ENCODE measurements around the gene NT5DC1. TPM values are rescaled to one million over a fixed set of nuclear protein-coding genes. Genes with fewer than 3 reads are reported as not detected.

NT5DC1 gene
- total RNA-seq, 1 experiment from 2014 or later, result 63.7 TPM

DNA sequence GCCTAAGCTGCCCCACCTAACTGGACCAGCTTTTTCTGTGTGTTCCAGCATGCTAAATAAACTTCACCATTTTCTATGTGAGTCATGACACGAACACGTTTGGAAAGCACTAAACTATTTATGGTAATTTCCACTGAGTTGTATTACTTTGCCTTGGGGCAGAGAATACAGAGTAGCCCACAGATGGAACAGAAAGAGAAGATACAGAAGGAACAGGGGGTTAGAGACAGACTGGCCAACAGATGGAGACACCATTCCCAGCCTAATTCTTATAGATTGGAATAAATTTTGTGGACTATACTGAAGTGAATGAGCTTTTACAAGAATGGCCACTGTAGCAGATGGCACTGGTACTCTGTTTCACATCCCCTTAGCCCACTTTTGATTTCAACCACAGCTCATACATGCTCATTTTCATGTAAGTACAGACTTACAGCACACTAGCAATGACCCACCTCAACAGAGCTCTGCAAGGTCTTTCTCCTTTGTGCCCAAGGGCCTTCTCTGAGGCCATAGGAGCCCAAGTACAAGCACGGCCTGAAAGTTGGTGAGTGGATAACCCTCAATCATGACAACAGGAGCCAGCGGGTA is 13.1 kb upstream of the NT5DC1 start:
- Histone ChIP-seq H3K4me1 (ENCODE audit: control insufficient read depth in 1 of 2, insufficient read depth in 2 of 2, low read length in 2 of 2) (no peaks in the 10 kb centered on the region), H3K9ac (ENCODE audit: low read length) (no peak overlapping the region), H3K79me2 (ENCODE audit: insufficient read depth, low read length) (no peaks in the 10 kb centered on the region), H3K27me3 (ENCODE audit: insufficient read depth, low read length) (no peaks in the 10 kb centered on the region), H3K27ac (ENCODE audit: low read depth, low read length) (no peak overlapping the region), H3K4me3 (replicated peaks in 1 of 2; ENCODE audit: low read depth in 1 of 2, low read length in 2 of 2) (no peak overlapping the region), H3K9me3 (ENCODE audit: control insufficient read depth in 1 of 2, insufficient read depth in 1 of 2, low read depth in 1 of 2, low read length in 2 of 2) (no peaks in the 10 kb centered on the region), H3K36me3 (ENCODE audit: control insufficient read depth in 1 of 2, insufficient read depth in 2 of 2, low read length in 2 of 2) (no peaks in the 10 kb centered on the region), H3K4me2 (ENCODE audit: low read length) (no peak overlapping the region), H2AFZ (ENCODE audit: low read depth, low read length, poor library complexity, severe bottlenecking) (no peak overlapping the region), H4K20me1 (ENCODE audit: insufficient read depth) (no peaks in the 10 kb centered on the region), H3K9me2 (ENCODE audit: insufficient read depth) (no peaks in the 10 kb centered on the region)
- intact Hi-C loops (cut with micrococcal nuclease), result no loop called here
- CTCF ChIA-PET, result no interaction called here
- no TSS peak for BruUV-seq (replicated peaks)
- RAD21 ChIA-PET (ENCODE audit: low non-redundant PET in 1 of 2, low total read pairs in 2 of 2, uncharacterized antibody in 2 of 2, unreplicated experiment in 2 of 2), result no interaction called here
- no peak for DNase-seq (ENCODE audit: low read depth, low spot score)
- no peak for ATAC-seq
- TF ChIP-seq SIN3A (IDR thresholded peaks at IDR 0.05; ENCODE audit: low read depth), result no peak
- no peak for TF ChIP-seq SP1 (IDR thresholded peaks at IDR 0.05; ENCODE audit: low read depth)
- TF ChIP-seq EZH2 (IDR thresholded peaks at IDR 0.05), result no peak
- TF ChIP-seq FOSL1 (IDR thresholded peaks at IDR 0.05; ENCODE audit: low read depth), result no peak
- no peak for TF ChIP-seq SRF (IDR thresholded peaks at IDR 0.05; ENCODE audit: low read depth)
- no peak for TF ChIP-seq TCF7L2 (IDR thresholded peaks at IDR 0.05; ENCODE audit: borderline replicate concordance, extremely low read depth, insufficient read depth, insufficient read length)
- TF ChIP-seq EGR1 (IDR thresholded peaks at IDR 0.05; ENCODE audit: low read depth), result no peak
- TF ChIP-seq RAD21 (IDR thresholded peaks at IDR 0.05; ENCODE audit: low read depth), result no peak
- no peak for TF ChIP-seq ATF3 (IDR thresholded peaks at IDR 0.05)
- no peak for TF ChIP-seq POLR2AphosphoS5 (IDR thresholded peaks at IDR 0.05; ENCODE audit: low read depth, low read length)
- TF ChIP-seq, protein P1, sequence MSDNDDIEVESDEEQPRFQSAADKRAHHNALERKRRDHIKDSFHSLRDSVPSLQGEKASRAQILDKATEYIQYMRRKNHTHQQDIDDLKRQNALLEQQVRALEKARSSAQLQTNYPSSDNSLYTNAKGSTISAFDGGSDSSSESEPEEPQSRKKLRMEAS (IDR thresholded peaks at IDR 0.05), result no peak
- TF ChIP-seq, protein P2, sequence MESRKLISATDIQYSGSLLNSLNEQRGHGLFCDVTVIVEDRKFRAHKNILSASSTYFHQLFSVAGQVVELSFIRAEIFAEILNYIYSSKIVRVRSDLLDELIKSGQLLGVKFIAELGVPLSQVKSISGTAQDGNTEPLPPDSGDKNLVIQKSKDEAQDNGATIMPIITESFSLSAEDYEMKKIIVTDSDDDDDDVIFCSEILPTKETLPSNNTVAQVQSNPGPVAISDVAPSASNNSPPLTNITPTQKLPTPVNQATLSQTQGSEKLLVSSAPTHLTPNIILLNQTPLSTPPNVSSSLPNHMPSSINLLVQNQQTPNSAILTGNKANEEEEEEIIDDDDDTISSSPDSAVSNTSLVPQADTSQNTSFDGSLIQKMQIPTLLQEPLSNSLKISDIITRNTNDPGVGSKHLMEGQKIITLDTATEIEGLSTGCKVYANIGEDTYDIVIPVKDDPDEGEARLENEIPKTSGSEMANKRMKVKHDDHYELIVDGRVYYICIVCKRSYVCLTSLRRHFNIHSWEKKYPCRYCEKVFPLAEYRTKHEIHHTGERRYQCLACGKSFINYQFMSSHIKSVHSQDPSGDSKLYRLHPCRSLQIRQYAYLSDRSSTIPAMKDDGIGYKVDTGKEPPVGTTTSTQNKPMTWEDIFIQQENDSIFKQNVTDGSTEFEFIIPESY (IDR thresholded peaks at IDR 0.05; ENCODE audit: extremely low read depth, insufficient replicate concordance, low read length), result no peak
- no peak for TF ChIP-seq ZNF274 (IDR thresholded peaks at IDR 0.05; ENCODE audit: low read depth, low read length)
- no peak for TF ChIP-seq ZFX (IDR thresholded peaks at IDR 0.05)
- TF ChIP-seq POLR2A (IDR thresholded peaks at IDR 0.05; ENCODE audit: borderline replicate concordance, extremely low read depth, insufficient read depth, insufficient read length), result no peak
- TF ChIP-seq CEBPB (IDR thresholded peaks at IDR 0.05; ENCODE audit: low read depth), result no peak
- TF ChIP-seq YY1 (IDR thresholded peaks at IDR 0.05; ENCODE audit: extremely low read depth, insufficient replicate concordance, low read depth, low read length), result no peak
- POLR2A ChIA-PET, result interaction anchor here (2.7 kb wide), 1 partner anchor 13 kb away, joined by 8 read pairs; the partner anchor contains the start of gene NT5DC1
